ENCODE results near the gene KRT71.

- TF ChIP-seq, protein P1, sequence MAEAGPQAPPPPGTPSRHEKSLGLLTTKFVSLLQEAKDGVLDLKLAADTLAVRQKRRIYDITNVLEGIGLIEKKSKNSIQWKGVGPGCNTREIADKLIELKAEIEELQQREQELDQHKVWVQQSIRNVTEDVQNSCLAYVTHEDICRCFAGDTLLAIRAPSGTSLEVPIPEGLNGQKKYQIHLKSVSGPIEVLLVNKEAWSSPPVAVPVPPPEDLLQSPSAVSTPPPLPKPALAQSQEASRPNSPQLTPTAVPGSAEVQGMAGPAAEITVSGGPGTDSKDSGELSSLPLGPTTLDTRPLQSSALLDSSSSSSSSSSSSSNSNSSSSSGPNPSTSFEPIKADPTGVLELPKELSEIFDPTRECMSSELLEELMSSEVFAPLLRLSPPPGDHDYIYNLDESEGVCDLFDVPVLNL (CRISPR knock-in tag; IDR thresholded peaks at IDR 0.05; ENCODE audit: borderline replicate concordance, low read depth): no peak
- TF ChIP-seq, protein P2, sequence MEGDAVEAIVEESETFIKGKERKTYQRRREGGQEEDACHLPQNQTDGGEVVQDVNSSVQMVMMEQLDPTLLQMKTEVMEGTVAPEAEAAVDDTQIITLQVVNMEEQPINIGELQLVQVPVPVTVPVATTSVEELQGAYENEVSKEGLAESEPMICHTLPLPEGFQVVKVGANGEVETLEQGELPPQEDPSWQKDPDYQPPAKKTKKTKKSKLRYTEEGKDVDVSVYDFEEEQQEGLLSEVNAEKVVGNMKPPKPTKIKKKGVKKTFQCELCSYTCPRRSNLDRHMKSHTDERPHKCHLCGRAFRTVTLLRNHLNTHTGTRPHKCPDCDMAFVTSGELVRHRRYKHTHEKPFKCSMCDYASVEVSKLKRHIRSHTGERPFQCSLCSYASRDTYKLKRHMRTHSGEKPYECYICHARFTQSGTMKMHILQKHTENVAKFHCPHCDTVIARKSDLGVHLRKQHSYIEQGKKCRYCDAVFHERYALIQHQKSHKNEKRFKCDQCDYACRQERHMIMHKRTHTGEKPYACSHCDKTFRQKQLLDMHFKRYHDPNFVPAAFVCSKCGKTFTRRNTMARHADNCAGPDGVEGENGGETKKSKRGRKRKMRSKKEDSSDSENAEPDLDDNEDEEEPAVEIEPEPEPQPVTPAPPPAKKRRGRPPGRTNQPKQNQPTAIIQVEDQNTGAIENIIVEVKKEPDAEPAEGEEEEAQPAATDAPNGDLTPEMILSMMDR (IDR thresholded peaks at IDR 0.05): no peak
- no peak for TF ChIP-seq NR3C1 (CRISPR knock-in tag; conservative IDR thresholded peaks at IDR 0.05; ENCODE audit: low read depth)
- no peak for TF ChIP-seq ZNF232 (CRISPR knock-in tag; IDR thresholded peaks at IDR 0.05)
- TF ChIP-seq CREM (CRISPR knock-in tag; IDR thresholded peaks at IDR 0.05): no peak
Observed at GRCh38 chr12:52543985-52544883, 8.7 kb downstream of the KRT71 start.

All from WTC11 (cell line).